HG03442 (cell line): ENCODE results near the gene DCST2.
A peak's percentile ranks its signal among the peaks of the same experiment; 100 is the strongest.
"Not testable (repeated sequence)": the region's sequence is repeated elsewhere in the genome, so short reads cannot be mapped to it uniquely, and the experiment has no call there.

Source experiments
- ATAC-seq: cut with Tn5 transposase; IDR thresholded peaks from one replicate; pipeline ENCODE4 v1.9.1; 2021; ENCODE audit warnings: mild to moderate bottlenecking, moderate library complexity; ENCODE audit not compliant: unreplicated experiment

DCST2 gene

GRCh38 chr1:154983776-154984466 is 49.7 kb downstream of the DCST2 start:
- ATAC-seq = no peak

- ATAC-seq = peak; percentile 98
Observed at GRCh38 chr1:154982897-154983648, 50.5 kb downstream of the DCST2 start, which contains the start of gene FLAD1. Gene FLAD1 (plus strand): TSS chr1:154983344. CDS start chr1:154983695, 351 bp downstream.

GRCh38 chr1:154982341-154982740 is 51.2 kb downstream of the DCST2 start:
- no peak for ATAC-seq

- ATAC-seq = no peak
Observed at GRCh38 chr1:154978360-154978759, 55.2 kb downstream of the DCST2 start.

- not testable (repeated sequence) for ATAC-seq
Observed at GRCh38 chr1:154977762-154978161, 55.8 kb downstream of the DCST2 start.

- ATAC-seq = no peak
Observed at GRCh38 chr1:154975409-154976059, 58.0 kb downstream of the DCST2 start.

GRCh38 chr1:154974808-154975408 is 58.7 kb downstream of the DCST2 start:
- peak; percentile 32 for ATAC-seq

GRCh38 chr1:154974102-154974807 is 59.3 kb downstream of the DCST2 start, which contains the start of gene CKS1B:
Gene CKS1B (plus strand): TSS chr1:154974681. CDS start chr1:154974746, 65 bp downstream.
- peak; percentile 71 for ATAC-seq

- ATAC-seq = no peak
Observed at GRCh38 chr1:154973344-154974101, 60.1 kb downstream of the DCST2 start.

- no peak for ATAC-seq
Observed at GRCh38 chr1:154972517-154973343, 60.9 kb downstream of the DCST2 start.

- ATAC-seq = no peak
Observed at GRCh38 chr1:154972213-154972516, 61.4 kb downstream of the DCST2 start.

GRCh38 chr1:154971341-154971998 is 62.1 kb downstream of the DCST2 start:
- no peak for ATAC-seq

GRCh38 chr1:154970631-154971340 is 62.8 kb downstream of the DCST2 start, which contains the start of gene SHC1:
Gene SHC1 (minus strand): TSS chr1:154970747. CDS start chr1:154970526, 221 bp downstream.
- ATAC-seq = no peak

GRCh38 chr1:154969860-154970452 is 63.6 kb downstream of the DCST2 start:
- ATAC-seq = no peak

- ATAC-seq = no peak
Observed at GRCh38 chr1:154969246-154969645, 64.3 kb downstream of the DCST2 start.

GRCh38 chr1:154968731-154969130 is 64.8 kb downstream of the DCST2 start:
- ATAC-seq = no peak
